Stimulated activated memory B cell treated with anti-CD40 and anti-IgM and Interleukin-4, amounts not matched to agents 10 μg/mL and 1 μg/mL and 100 μg/mL, for 72 hours (primary cell): ENCODE measurements around the gene HTR1B.

Source experiments
- ATAC-seq: fragments of 150-1000 bp; cut with Tn5 transposase; 2 replicates; pipeline ENCODE4 v1.10.0; 2021
- H3K27ac Mint-ChIP-seq: one replicate; pipeline ENCODE4 v1.8.0; 2022; ENCODE audit warnings: mild to moderate bottlenecking, mixed read lengths
- H3K27me3 Mint-ChIP-seq: one replicate; pipeline ENCODE4 v1.8.0; 2022; ENCODE audit warnings: mixed read lengths
- H3K36me3 Mint-ChIP-seq: one replicate; pipeline ENCODE4 v1.8.0; 2022; ENCODE audit warnings: mixed read lengths
- H3K4me1 Mint-ChIP-seq: one replicate; pipeline ENCODE4 v1.8.0; 2022; ENCODE audit warnings: mixed read lengths
- H3K4me3 Mint-ChIP-seq: one replicate; pipeline ENCODE4 v1.8.0; 2022; ENCODE audit warnings: mild to moderate bottlenecking, moderate library complexity, mixed read lengths
- H3K9me3 Mint-ChIP-seq: one replicate; pipeline ENCODE4 v1.8.0; 2022; ENCODE audit warnings: mixed read lengths

HTR1B gene, protein sequence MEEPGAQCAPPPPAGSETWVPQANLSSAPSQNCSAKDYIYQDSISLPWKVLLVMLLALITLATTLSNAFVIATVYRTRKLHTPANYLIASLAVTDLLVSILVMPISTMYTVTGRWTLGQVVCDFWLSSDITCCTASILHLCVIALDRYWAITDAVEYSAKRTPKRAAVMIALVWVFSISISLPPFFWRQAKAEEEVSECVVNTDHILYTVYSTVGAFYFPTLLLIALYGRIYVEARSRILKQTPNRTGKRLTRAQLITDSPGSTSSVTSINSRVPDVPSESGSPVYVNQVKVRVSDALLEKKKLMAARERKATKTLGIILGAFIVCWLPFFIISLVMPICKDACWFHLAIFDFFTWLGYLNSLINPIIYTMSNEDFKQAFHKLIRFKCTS

DNA sequence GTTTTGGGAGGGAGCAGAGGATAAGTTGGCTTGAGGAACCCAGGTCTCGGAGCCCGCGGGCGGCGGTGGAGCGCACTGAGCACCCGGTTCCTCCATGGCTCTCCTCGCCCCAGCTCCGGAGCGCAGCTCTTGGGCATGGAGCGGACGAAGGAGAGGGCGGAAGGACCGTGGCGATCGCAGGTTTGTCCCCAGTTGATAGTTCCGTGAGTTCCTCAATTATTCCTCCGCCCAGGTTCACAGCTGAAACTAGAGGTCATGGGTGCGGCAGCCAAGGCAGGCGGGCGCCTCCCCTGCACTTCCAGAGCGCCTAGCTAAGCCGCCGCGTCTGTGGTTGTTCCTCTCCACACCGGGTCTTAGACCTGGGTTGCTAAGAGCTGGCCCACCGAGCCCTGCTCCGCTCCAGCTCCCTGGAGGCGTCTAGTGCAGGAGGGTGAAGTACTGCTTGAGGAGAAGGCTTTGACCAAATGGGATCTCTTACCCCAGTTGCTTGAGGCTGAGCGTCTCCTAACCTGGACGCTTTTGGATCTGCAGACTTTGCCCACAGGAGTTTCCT is at the start of gene HTR1B:
Gene HTR1B, minus strand, starts transcription at position 184 of the 553 bp plus-strand sequence. Its CDS starts 88 bp downstream, at position 96.
- H3K27ac Mint-ChIP-seq: no peak within 1 kb of the TSS
- ATAC-seq: no peak
- H3K36me3 Mint-ChIP-seq: no peaks in the 10 kb centered on the region
- no peaks in the 10 kb centered on the region for H3K9me3 Mint-ChIP-seq
- H3K27me3 Mint-ChIP-seq: peaks cover 53% of the 10 kb centered on the region
- peak within 1 kb of the TSS; percentile 46 for H3K4me3 Mint-ChIP-seq
- H3K4me1 Mint-ChIP-seq: peaks cover 19% of the 10 kb centered on the region

DNA sequence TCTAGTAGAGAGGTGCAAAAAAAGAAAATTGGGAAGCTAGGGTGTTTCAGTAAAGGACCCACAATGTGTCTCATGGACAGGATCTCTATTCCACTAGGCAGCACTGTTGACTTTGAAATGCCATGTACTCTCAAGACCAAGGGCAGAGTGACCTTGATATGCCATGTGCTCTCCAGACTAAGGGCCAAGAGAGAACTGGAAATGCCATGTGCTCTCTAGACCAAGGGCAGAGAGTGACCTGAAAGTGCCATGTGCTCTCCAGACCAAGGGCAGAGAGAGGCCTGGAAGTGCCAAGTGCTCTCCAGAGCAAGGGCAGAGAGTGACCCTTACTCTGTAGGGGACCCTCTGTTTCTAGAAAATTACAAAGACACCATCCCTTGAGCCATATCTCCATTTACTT is 49.3 kb upstream of the HTR1B start:
- Mint-ChIP-seq H3K36me3 (no peaks in the 10 kb centered on the region), H3K27me3 (no peaks in the 10 kb centered on the region), H3K9me3 (peaks cover 20% of the 10 kb centered on the region), H3K27ac (no peak overlapping the region), H3K4me1 (no peaks in the 10 kb centered on the region), H3K4me3 (no peak overlapping the region)
- no peak for ATAC-seq

DNA sequence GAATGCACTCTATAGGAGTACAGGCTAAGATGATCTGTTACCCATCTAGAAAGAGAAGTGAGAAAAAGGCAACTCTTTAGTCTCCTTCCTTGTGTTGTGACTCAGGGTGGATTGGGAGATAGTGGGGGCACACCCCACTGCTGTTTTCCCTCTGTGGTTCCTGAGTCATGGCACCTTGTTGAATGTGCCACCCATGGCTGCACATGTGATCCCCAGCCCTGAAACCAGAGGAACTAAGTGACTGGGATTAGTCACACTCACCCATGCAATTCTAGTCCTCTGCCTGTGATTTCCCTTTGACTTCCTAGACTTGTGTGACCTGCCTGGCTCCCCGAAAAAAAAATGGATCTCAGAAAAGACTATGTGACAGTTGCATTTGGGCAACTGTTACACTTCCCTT is 48.6 kb upstream of the HTR1B start:
- no peaks in the 10 kb centered on the region for H3K4me1 Mint-ChIP-seq
- peaks cover 20% of the 10 kb centered on the region for H3K9me3 Mint-ChIP-seq
- H3K27me3 Mint-ChIP-seq: no peaks in the 10 kb centered on the region
- no peak overlapping the region for H3K4me3 Mint-ChIP-seq
- H3K27ac Mint-ChIP-seq: no peak overlapping the region
- no peak for ATAC-seq
- no peaks in the 10 kb centered on the region for H3K36me3 Mint-ChIP-seq

DNA sequence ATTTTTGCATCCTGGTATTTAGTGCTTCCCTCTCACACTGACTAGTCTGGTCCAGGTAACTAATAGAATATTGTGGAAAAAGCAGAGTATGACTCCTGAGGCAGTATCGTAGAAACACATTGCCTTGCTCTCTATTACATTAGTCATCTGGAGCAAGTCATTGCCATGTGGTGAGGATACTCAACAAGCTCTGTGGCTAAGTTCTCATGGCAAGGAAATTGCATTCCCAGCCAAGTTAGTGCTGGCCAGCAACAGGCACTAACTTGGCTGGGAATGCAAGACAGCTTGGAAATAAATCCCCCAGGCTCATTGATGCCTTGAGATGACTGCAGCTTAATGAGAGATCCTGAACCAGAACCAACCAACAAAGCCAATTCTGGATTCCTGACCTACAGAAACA is 39.7 kb upstream of the HTR1B start:
- no peaks in the 10 kb centered on the region for H3K27me3 Mint-ChIP-seq
- no peak for ATAC-seq
- no peak overlapping the region for H3K27ac Mint-ChIP-seq
- H3K4me3 Mint-ChIP-seq: no peak overlapping the region
- no peaks in the 10 kb centered on the region for H3K9me3 Mint-ChIP-seq
- no peaks in the 10 kb centered on the region for H3K36me3 Mint-ChIP-seq
- no peaks in the 10 kb centered on the region for H3K4me1 Mint-ChIP-seq

DNA sequence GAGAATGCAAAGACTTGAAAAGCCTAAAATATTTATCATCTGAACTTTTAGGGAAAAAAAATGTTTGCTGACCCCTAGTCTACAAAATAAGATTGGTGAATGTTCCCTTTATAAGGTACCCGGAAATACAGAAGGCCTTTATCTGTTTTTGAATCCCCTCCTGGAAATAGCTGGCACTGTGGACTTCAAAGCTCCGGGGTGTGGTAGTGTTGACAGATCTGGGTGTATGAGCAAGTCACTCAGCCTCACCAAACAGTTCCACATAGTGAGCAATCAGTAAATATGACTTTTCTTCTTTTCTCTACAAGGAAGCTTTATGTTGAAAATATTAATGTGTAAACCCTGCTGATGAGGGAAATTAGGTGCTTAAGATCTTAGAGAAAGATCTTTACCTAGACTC is 29.2 kb upstream of the HTR1B start:
- no peak overlapping the region for H3K27ac Mint-ChIP-seq
- no peaks in the 10 kb centered on the region for H3K27me3 Mint-ChIP-seq
- no peaks in the 10 kb centered on the region for H3K4me1 Mint-ChIP-seq
- H3K36me3 Mint-ChIP-seq: no peaks in the 10 kb centered on the region
- H3K4me3 Mint-ChIP-seq: no peak overlapping the region
- no peaks in the 10 kb centered on the region for H3K9me3 Mint-ChIP-seq
- no peak for ATAC-seq

DNA sequence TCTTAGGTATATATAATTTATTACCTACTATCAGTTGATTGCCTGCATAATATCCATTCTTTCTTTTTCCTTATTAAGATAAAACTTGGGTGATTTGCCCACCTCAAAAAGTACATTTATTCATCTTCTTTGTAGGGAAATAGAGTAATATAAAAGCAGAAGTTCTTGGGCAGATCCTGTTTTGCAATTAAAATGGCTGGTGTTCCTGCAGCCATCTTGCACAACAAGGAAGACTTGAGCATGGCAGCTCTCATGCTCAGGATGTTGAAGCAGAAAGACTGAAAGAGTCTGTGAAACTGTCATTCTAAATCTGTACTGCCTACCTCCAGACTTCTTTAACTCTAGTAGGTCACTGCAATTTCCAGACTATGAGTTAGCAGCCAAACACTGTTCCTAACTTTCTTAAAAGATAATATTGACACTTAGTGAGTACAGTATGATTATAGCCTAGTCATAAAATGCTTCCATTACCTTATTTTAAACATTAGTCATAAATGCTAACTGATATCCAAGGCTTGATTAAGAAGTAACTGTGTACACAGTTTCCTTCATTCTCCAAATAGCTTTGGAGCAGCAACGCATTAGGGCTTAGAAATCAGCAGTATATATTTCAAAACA is 24.6 kb upstream of the HTR1B start:
- Mint-ChIP-seq H3K36me3 (no peaks in the 10 kb centered on the region), H3K9me3 (no peaks in the 10 kb centered on the region), H3K4me1 (no peaks in the 10 kb centered on the region), H3K27me3 (no peaks in the 10 kb centered on the region), H3K4me3 (no peak overlapping the region), H3K27ac (no peak overlapping the region)
- no peak for ATAC-seq

DNA sequence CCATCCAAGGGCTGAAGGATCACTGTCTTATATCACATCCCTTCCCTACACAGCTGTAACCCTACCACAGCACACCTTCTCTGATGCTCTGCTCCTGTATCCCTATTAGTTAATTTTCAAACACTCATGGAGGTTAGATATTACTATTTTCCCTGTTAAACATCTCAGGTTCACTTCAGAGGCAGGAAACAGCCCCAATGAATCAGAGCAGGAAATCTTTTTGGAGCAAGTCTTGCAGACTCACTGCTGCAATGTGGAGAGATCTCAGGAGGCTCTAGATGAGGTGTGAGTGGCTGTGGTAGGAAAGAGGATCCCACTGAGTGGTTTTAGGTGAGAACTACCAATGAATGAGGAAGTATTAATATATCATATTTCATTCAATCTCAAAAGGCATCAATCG is 19.7 kb upstream of the HTR1B start:
- H3K27me3 Mint-ChIP-seq: no peaks in the 10 kb centered on the region
- no peaks in the 10 kb centered on the region for H3K4me1 Mint-ChIP-seq
- H3K36me3 Mint-ChIP-seq: no peaks in the 10 kb centered on the region
- ATAC-seq: no peak
- H3K4me3 Mint-ChIP-seq: no peak overlapping the region
- no peak overlapping the region for H3K27ac Mint-ChIP-seq
- H3K9me3 Mint-ChIP-seq: no peaks in the 10 kb centered on the region

DNA sequence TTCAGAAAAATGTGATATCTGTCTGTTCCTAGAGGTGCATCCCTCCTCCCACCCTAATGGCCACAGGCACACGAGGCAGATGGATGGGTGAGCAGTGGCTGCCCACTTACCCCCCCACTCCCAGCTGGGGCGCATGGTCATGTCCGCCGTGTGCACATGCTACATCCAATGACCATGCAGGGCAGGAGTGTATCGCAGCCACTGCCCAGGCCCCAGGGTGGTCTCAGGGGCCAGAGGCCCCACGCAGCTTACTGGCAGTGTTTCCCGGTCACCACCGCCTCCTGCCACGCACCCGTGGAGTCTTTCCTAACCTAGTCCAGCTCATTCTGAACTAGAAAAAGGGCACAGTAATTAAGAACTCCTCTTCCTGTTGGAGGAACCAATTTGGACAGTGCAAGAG is 11.7 kb upstream of the HTR1B start:
- H3K9me3 Mint-ChIP-seq: no peaks in the 10 kb centered on the region

DNA sequence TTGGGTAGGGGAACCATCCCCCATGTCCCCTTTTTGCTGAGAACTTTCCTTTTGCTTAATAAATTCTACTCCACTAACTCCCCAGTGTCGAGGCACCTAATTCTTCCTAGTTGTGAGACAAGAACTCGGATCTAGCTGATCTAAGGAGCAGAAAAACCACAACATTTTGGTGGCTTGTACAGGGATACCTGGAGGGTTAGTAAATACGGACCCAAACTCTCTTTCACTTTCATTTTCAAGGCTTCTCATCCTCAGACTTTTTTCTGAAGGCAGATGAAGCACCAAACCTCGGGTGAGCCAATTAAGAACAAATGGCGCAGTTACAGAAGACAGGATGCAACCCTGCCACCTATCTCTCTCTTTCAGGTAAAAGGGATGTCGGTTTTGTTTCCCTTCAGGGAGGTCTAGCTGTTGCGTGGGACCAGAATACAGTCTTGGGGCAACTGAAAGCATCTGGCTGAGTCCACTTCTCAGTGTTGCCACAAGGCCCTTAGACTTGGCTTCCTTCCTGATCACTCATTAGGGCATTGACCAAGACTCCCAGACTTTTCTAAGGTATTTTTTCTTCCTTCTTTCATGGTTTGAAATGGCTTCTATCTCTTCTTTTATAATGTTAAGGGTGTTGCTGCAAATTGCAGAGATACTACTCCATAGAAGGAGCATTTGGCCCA is 11.1 kb upstream of the HTR1B start:
- no peak overlapping the region for H3K27ac Mint-ChIP-seq
- H3K27me3 Mint-ChIP-seq: no peaks in the 10 kb centered on the region
- no peak overlapping the region for H3K4me3 Mint-ChIP-seq
- H3K4me1 Mint-ChIP-seq: peaks cover 12% of the 10 kb centered on the region
- no peak for ATAC-seq
- no peaks in the 10 kb centered on the region for H3K36me3 Mint-ChIP-seq
- H3K9me3 Mint-ChIP-seq: no peaks in the 10 kb centered on the region

More for the DNA sequence above, 11.7 kb upstream of the HTR1B start:
- H3K4me3 Mint-ChIP-seq: no peak overlapping the region
- ATAC-seq: peak; percentile 39
- H3K27me3 Mint-ChIP-seq: no peaks in the 10 kb centered on the region
- no peak overlapping the region for H3K27ac Mint-ChIP-seq
- peaks cover 12% of the 10 kb centered on the region for H3K4me1 Mint-ChIP-seq
- H3K36me3 Mint-ChIP-seq: no peaks in the 10 kb centered on the region

DNA sequence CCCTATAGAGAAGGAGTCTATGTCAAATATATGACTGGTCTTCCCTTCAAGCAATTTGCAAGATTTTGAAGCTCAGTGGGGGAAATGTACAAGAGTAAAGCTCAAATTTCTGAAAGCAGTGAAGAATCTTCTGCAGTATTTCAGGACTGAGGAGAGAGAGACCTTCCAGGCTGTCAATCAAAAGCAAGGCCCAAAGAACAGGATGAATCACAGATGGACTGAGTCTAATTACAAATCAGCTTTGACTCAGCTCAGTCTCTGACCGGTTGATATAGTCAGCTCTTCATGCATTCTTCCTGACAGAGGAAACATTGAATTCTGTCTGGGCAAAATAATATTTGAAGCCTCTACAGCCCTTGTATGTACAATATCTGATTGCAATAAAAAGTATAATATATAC is 7.7 kb upstream of the HTR1B start:
- Mint-ChIP-seq H3K9me3 (no peaks in the 10 kb centered on the region), H3K4me3 (no peak overlapping the region), H3K4me1 (peaks cover 17% of the 10 kb centered on the region), H3K36me3 (no peaks in the 10 kb centered on the region), H3K27ac (no peak overlapping the region), H3K27me3 (peaks cover 3% of the 10 kb centered on the region)
- ATAC-seq: no peak

DNA sequence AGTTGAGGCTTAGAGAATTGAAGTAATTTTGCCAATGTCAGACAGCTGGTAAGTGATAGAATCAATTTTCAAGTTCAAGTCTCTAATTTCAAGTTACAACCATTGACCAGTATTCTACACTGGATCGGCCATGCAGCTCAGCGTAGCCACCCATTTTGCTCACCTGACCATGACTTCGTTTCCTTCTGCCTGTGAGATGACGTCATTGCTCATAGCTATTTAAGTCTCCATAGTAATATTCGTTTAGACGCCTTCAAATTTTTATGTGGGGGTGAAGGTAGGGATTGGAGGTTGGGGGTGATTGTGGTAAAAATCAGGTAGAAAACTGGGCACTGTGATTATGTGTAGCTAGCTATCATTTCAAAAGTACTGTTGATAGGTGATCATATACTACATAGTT is 5.6 kb upstream of the HTR1B start:
- no peaks in the 10 kb centered on the region for H3K36me3 Mint-ChIP-seq
- no peak overlapping the region for H3K27ac Mint-ChIP-seq
- no peak overlapping the region for H3K4me3 Mint-ChIP-seq
- H3K27me3 Mint-ChIP-seq: peaks cover 23% of the 10 kb centered on the region
- ATAC-seq: no peak
- H3K4me1 Mint-ChIP-seq: peaks cover 6% of the 10 kb centered on the region
- H3K9me3 Mint-ChIP-seq: no peaks in the 10 kb centered on the region

DNA sequence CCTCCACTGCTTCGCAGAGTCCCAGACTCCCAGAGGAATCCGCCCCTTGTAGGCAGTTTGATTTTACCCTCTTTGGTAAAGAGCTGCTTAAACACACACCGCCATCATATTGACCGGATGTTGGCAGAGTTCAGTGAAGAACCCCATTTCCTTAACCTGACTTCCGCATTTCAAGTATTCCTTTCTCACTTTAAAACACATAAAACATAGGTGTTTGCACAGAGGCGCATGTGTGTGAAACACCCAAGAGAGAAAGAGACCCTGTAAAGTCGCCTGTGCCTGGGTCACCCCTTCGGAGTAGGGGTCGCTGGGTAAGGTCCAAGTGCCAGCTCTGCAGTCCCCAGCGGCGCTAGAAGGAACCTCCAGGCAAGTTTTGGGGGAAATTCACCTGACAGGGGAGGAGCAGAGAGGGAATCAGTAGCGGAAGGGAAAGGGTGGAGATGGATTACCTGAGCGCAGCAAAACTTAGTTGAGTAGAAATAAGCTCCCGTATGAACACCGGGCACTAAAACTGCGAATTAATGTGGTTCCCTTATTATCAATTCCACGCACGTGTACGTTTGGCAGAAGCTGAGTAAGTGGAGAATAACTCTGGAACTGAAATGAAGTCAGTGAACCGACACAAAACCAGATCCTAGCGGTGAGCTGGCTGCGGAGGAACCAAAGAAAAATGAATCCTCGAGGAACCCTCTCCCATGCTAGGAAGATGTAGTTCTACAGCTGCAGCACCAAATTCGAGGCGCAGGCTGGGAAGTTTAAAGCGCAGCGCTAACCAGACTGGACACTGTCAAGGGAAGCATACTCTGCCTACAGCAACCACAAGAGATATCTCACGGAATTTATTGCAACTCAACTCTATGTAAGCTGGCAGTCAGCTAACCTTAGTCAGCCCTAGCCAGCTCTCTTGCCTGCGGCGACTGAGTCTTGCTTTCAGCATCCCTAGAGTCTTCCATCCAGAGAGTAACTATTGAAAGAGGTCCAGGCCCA is 3.5 kb upstream of the HTR1B start:
- Mint-ChIP-seq H3K4me3 (peak overlapping the region; percentile 88), H3K9me3 (no peaks in the 10 kb centered on the region), H3K4me1 (peaks cover 19% of the 10 kb centered on the region), H3K27me3 (peaks cover 45% of the 10 kb centered on the region), H3K27ac (peak overlapping the region; percentile 56), H3K36me3 (no peaks in the 10 kb centered on the region)
- ATAC-seq: peak; percentile 73

DNA sequence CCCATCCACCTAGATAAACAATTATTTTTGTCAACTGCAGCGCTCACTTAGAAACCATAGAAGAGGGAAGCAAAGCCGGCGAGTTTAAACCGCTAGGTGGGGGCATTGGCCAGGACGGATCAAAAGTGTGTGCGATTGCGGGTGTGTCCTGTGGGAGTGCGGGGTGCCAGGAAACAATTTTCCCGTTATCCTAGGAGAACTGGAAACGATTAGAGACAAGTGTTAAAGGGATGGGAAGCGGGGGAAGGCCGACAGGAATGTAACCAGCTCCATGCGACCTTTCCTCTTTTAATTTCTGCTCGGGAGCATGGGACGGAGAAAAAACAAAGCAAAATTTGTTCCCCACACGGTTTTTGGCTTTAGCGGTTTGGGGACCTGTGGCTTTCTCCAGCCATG is 2.8 kb upstream of the HTR1B start:
- H3K36me3 Mint-ChIP-seq: no peaks in the 10 kb centered on the region
- no peaks in the 10 kb centered on the region for H3K9me3 Mint-ChIP-seq
- H3K27me3 Mint-ChIP-seq: peaks cover 52% of the 10 kb centered on the region
- H3K4me3 Mint-ChIP-seq: peak overlapping the region; percentile 88
- peak; percentile 77 for ATAC-seq
- peak overlapping the region; percentile 56 for H3K27ac Mint-ChIP-seq
- H3K4me1 Mint-ChIP-seq: peaks cover 19% of the 10 kb centered on the region

DNA sequence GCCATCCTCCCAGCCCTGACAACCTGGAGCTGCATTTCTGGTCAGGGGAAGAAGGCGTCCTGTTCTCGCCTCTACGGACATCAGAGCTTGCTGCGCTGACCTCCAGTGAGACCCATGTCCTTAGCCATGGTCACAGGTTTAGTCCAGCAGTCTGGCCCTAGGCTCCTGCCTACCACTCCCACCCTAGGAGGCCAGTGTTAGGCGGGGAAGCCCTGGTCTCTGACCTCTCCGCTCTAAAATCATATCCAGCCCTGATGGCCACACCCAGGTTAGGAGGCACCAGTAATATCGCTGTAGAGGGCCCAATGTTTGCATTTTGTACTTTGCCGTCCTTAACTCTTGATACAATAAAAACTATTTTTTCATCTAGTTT is 1.2 kb upstream of the HTR1B start:
- no peak for ATAC-seq
- Mint-ChIP-seq H3K27me3 (peaks cover 53% of the 10 kb centered on the region), H3K9me3 (no peaks in the 10 kb centered on the region), H3K4me3 (no peak overlapping the region), H3K4me1 (peaks cover 19% of the 10 kb centered on the region), H3K36me3 (no peaks in the 10 kb centered on the region), H3K27ac (no peak overlapping the region)
